ENCODE results near the gene GSTCD. TPM values are rescaled to one million over a fixed set of nuclear protein-coding genes. Genes with fewer than 3 reads are reported as not detected.
"Not testable (repeated sequence)": the region's sequence is repeated elsewhere in the genome, so short reads cannot be mapped to it uniquely, and the experiment has no call there.

Gene GSTCD
- total RNA-seq, 1 donor, result 22.5 TPM

DNA sequence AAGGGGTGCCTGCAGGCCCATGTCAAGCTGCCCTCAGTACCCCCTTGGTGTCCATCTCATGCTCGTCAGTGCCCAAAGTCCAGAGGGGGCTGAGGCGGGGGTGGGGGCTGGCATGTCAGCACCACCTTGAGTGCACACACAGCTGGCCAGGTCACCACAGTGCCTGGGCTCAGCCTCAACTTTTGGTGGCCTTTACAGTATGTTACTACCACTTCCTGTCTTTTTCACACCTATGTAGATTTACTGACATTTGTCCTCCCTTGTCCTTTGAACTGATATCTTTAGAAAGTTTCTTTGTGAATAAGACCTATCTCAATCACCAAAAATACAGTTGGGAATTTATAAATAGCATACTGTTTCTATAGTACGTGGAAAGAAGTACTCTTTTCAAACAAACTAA lies 128.0 kb downstream of the GSTCD start:
- TF ChIP-seq CTCF (IDR thresholded peaks at IDR 0.05; ENCODE audit: insufficient read depth, low read depth, low read length), result no peak
- H3K4me3 ChIP-seq (ENCODE audit: low read depth, low read length), result no peak overlapping the region
- no peak for DNase-seq (ENCODE audit: low read depth)

DNA sequence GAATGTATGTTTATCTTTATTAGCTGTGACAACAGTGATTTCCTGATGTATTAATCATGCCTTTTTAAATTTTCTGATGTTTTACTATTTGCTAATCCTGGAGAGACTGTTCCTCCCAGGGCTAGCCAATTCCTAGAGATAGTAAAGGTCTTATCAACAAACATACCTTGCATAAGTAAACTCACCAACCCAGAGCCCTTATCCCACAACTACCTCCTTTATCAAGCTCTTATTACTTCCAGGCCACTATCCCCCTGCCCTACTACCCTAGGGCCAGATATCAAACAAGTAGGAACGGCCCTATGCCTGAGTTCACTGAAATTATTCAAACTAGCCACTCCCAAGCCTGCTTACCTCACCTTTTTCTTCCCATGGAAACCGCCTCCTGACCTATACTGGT lies 128.5 kb downstream of the GSTCD start:
- no peak overlapping the region for H3K4me3 ChIP-seq (ENCODE audit: low read depth, low read length)
- no peak for DNase-seq (ENCODE audit: low read depth)
- no peak for TF ChIP-seq CTCF (IDR thresholded peaks at IDR 0.05; ENCODE audit: insufficient read depth, low read depth, low read length)

- DNase-seq (ENCODE audit: low read depth), result no peak
- no peak overlapping the region for H3K4me3 ChIP-seq (ENCODE audit: low read depth, low read length)
- TF ChIP-seq CTCF (IDR thresholded peaks at IDR 0.05; ENCODE audit: insufficient read depth, low read depth, low read length), result no peak
Measured at GRCh38 chr4:105838082-105838481, 129.5 kb downstream of the GSTCD start.

GRCh38 chr4:105840426-105841174 lies 132.0 kb downstream of the GSTCD start:
- no peak for DNase-seq (ENCODE audit: low read depth)

GRCh38 chr4:105843941-105844340 lies 135.4 kb downstream of the GSTCD start:
- no peak for TF ChIP-seq CTCF (IDR thresholded peaks at IDR 0.05; ENCODE audit: insufficient read depth, low read depth, low read length)
- DNase-seq (ENCODE audit: low read depth), result no peak
- no peak overlapping the region for H3K4me3 ChIP-seq (ENCODE audit: low read depth, low read length)

More at GRCh38 chr4:105840426-105841174, 132.0 kb downstream of the GSTCD start:
- TF ChIP-seq CTCF (IDR thresholded peaks at IDR 0.05; ENCODE audit: insufficient read depth, low read depth, low read length), result no peak
- H3K4me3 ChIP-seq (ENCODE audit: low read depth, low read length), result no peak overlapping the region

DNA sequence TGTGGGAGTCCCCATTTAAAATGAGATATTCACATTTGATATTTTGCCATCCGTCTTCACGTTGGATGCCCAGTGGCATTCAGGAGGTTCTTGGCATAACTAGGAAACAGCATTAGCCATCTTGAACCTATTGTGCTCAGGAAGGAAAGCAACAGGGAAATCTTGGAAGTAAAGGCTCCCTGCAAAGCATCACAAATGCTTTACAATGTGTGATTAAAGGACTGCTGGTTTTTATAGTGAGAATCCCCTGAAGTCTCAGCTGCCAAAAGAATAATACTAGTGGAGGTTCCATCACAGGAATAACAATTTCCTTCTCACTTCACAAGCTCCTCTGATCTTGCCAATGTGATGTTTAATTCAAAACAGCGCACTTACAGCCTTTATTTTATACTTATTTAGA lies 137.0 kb downstream of the GSTCD start:
- no peak for DNase-seq (ENCODE audit: low read depth)
- no peak for TF ChIP-seq CTCF (IDR thresholded peaks at IDR 0.05; ENCODE audit: insufficient read depth, low read depth, low read length)
- H3K4me3 ChIP-seq (ENCODE audit: low read depth, low read length), result no peak overlapping the region

DNA sequence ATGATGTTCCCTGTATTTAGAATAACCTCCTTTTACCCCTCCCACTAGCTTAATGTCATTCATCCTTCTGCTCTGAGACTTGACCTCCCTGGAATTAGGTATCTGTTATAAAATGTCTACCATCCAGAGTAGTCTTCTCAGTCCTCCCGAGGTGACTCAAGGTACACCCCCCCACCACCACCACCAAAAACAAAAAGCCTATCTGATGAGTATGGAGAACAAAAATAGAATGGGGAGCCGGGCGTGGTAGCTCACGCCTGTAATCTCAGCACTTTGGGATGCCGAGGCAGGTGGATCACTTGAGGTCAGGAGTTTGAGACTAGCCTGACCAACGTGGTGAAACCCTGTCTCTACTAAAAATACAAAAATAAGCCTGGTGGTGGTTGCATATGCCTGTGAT lies 139.8 kb downstream of the GSTCD start:
- DNase-seq (ENCODE audit: low read depth); H3K4me3 ChIP-seq (ENCODE audit: low read depth, low read length): not testable (repeated sequence)
